ENCODE results near the gene TSGA10IP.

DNA sequence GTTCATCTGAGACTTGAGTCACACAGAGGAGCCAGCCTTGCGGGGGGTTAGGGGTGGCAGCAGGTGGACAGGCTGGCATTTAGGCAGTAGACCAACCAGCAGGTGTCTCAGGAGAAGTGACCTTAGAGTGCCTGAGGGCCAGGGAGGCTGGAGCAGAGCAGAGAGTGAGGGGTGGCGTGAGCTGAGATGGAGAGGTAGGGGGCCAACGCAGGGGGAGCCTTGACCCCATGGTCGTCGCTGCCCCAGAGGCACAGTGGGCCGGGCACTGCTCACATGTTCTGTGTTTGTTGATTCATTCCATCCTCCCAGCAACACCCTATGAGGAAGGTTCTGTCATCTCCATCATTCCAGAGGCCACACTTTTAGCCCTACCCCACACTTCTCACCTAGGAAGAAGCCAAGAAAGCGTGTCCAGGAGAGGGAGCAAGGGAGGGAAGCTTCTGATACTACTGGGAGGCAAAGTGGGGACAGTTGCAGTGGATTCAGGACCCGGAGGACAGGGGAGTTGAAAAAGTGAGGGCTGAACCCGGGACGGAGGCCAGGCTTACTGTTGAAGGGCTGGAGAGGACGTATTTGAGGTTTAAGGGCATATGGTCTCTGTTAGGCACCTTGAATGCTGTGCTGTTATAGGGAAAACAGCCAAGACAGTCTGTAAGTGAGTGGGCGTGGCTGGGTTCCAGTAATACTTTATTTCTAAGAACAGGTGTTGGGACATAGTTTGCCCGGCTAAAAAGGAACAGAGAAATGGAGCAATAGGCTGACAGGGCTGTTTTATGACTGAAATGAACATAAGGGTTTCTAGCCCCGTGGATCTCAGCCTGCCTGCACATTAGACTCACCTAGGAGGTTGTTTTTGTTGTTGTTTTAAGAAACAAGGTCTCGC is 23.6 kb downstream of the TSGA10IP start:
- no peak for TF ChIP-seq SUZ12 (IDR thresholded peaks at IDR 0.05; ENCODE audit: extremely low read depth, insufficient read depth, insufficient read length)
- no peak for TF ChIP-seq ZNF274 (IDR thresholded peaks at IDR 0.05; ENCODE audit: low read depth, low read length)
